K562 (cell line): Measurements from ENCODE around the gene GYG2. TPM values are rescaled to one million over a fixed set of nuclear protein-coding genes. Genes with fewer than 3 reads are reported as not detected.

Experiments used
- ATAC-seq: fragments of 200-7000 bp; cut with Tn5 transposase; 3 replicates; pipeline ENCODE4 v1.9.1; 2020; ENCODE audit warnings: moderate library complexity
- BruUV-seq: library from RNA; stranded (reverse); fragments of 400-500 nt; replicated peaks from 2 replicates; lab custom pipeline; 2021; lab: Mats Ljungman, UMichigan
- CTCF ChIA-PET: fragments of 300-600 bp; formaldehyde crosslinking; extraction: SDS; loops from one replicate; lab custom pipeline; 2021; ENCODE audit warnings: low intra/inter-chr PET ratio; lab: Yijun Ruan, JAX
- POLR2A ChIA-PET: fragments of 300-600, 350-650 bp; sonication (Branson Sonifier 250); formaldehyde crosslinking; extraction: SDS; loops from one replicate; lab custom pipeline; 2021; ENCODE audit warnings: antibody characterized with exemption, inconsistent platforms; lab: Yijun Ruan, JAX
- DNase-seq, 4 experiments: peaks; one replicate each; pipeline versions ENCODE4 v3.0.0 to v3.0.0-alpha.2; 2011 to 2018; ENCODE audit warnings: low spot score in 3 of 4, mixed read lengths in 3 of 4; ENCODE audit errors: extremely low read depth in 1 of 4
- FAIRE-seq: peaks from 2 replicates; lab custom pipeline; 2011; peaks lifted over from hg19 to GRCh38; lab: Jason Lieb, UNC
- H2AFZ ChIP-seq: 2 replicates; pipeline ENCODE4 v1.6.0; 2011; ENCODE audit warnings: low read depth, low read length, control low read depth, inconsistent platforms
- H3K27ac ChIP-seq: fragments of 200-600 bp; 3 replicates; pipeline ENCODE4 v1.8.0; 2011; ENCODE audit warnings: low read depth, mild to moderate bottlenecking, control low read depth, inconsistent platforms, low read length, moderate library complexity, mixed read lengths; ENCODE audit errors: extremely low read depth
- H3K27me3 ChIP-seq, 2 experiments: fragments of 300-600 bp in 1 of 2; 2 replicates in 1 of 2; 3 replicates in 1 of 2; pipeline versions ENCODE4 v1.6.0 to v1.8.0; 2011; ENCODE audit warnings: inconsistent platforms in 2 of 2, low read length in 2 of 2, mild to moderate bottlenecking in 1 of 2, mixed read lengths in 1 of 2, moderate library complexity in 1 of 2; ENCODE audit not compliant: control insufficient read depth in 2 of 2, insufficient read depth in 2 of 2
- H3K36me3 ChIP-seq: fragments of 300-600 bp; 3 replicates; pipeline ENCODE4 v1.8.0; 2011; ENCODE audit warnings: mild to moderate bottlenecking, low read length, inconsistent platforms; ENCODE audit not compliant: control insufficient read depth, insufficient read depth
- H3K4me1 ChIP-seq, 2 experiments: fragments of 200-600 bp in 1 of 2; replicated peaks in 1 of 2; 2 replicates in 1 of 2; 3 replicates in 1 of 2; pipeline versions ENCODE4 v1.5.1 to v1.8.0; 2011; ENCODE audit warnings: inconsistent platforms in 2 of 2, low read length in 2 of 2, mild to moderate bottlenecking in 1 of 2, mixed read lengths in 1 of 2, moderate library complexity in 1 of 2; ENCODE audit not compliant: control insufficient read depth in 2 of 2, insufficient read depth in 2 of 2
- H3K4me2 ChIP-seq: 2 replicates; pipeline ENCODE4 v1.6.1; 2011; ENCODE audit warnings: low read length, control low read depth, inconsistent platforms, mixed read lengths; ENCODE audit not compliant: insufficient read depth
- H3K4me3 ChIP-seq: fragments of 200-600 bp; sonication (generic), shearing (Covaris generic); 2 replicates; pipeline ENCODE4 v1.5.1; 2016; ENCODE audit warnings: control low read depth, inconsistent platforms
- H3K79me2 ChIP-seq: fragments of 200-600 bp; 3 replicates; pipeline ENCODE4 v1.8.0; 2011; ENCODE audit warnings: low read length, inconsistent platforms; ENCODE audit not compliant: control insufficient read depth, insufficient read depth
- H3K9ac ChIP-seq, 2 experiments: 2 replicates each; pipeline versions ENCODE4 v1.6.0 to v1.6.1; 2011; ENCODE audit warnings: low read depth in 2 of 2, low read length in 2 of 2, control low read depth in 1 of 2, inconsistent platforms in 1 of 2, mild to moderate bottlenecking in 1 of 2, mixed read lengths in 1 of 2; ENCODE audit not compliant: insufficient read depth in 1 of 2
- H3K9me1 ChIP-seq: one replicate; pipeline ENCODE4 v1.6.0; 2011; ENCODE audit warnings: inconsistent platforms, mild to moderate bottlenecking, low read length, moderate library complexity; ENCODE audit not compliant: control insufficient read depth, insufficient read depth
- H3K9me3 ChIP-seq: replicated peaks from 2 replicates; pipeline ENCODE4 v1.5.1; 2011; ENCODE audit warnings: low read depth, low read length, inconsistent platforms; ENCODE audit not compliant: control insufficient read depth, insufficient read depth
- H4K20me1 ChIP-seq: replicated peaks from 2 replicates; pipeline ENCODE4 v1.6.1; 2011; ENCODE audit warnings: low read length, inconsistent platforms, mixed read lengths; ENCODE audit not compliant: control insufficient read depth, insufficient read depth
- C11orf30 ChIP-seq: fragments of 450-650 bp; IDR thresholded peaks from 2 replicates; pipeline ENCODE4 v1.6.1; 2016; ENCODE audit warnings: low read depth, mild to moderate bottlenecking
- ILF3 ChIP-seq: fragments of 450-650 bp; IDR thresholded peaks from 2 replicates; pipeline ENCODE4 v1.6.1; 2018; ENCODE audit warnings: antibody characterized with exemption, mild to moderate bottlenecking, moderate library complexity, borderline replicate concordance
- KDM1A ChIP-seq, 2 experiments: fragments of 450-650 bp; IDR thresholded peaks; 2 replicates each; pipeline ENCODE4 v1.6.1; 2016; ENCODE audit warnings: mild to moderate bottlenecking in 2 of 2
- PML ChIP-seq: IDR thresholded peaks from 2 replicates; pipeline ENCODE4 v1.6.1; 2012; ENCODE audit warnings: low read length, inconsistent platforms
- PTRF ChIP-seq: fragments of 450-650 bp; IDR thresholded peaks from 2 replicates; pipeline ENCODE4 v1.6.1; 2016; ENCODE audit warnings: mild to moderate bottlenecking, missing genetic modification characterization, missing compliant biosample characterization
- RNF2 ChIP-seq: sonication (generic); IDR thresholded peaks from 2 replicates; pipeline ENCODE4 v1.6.1; 2016
- SAFB2 ChIP-seq: fragments of 200-400 bp; formaldehyde crosslinking; IDR thresholded peaks from 2 replicates; pipeline ENCODE4 v1.6.1; 2018; ENCODE audit warnings: borderline replicate concordance, low read length, low read depth, moderate library complexity; ENCODE audit not compliant: severe bottlenecking
- SLC30A9 ChIP-seq: fragments of 250-450 bp; sonication (Bioruptor Pico); IDR thresholded peaks from 2 replicates; pipeline ENCODE4 v1.8.0; 2022; ENCODE audit warnings: mild to moderate bottlenecking, moderate library complexity
- SP1 ChIP-seq: sonication (generic); formaldehyde crosslinking; IDR thresholded peaks from 2 replicates; pipeline ENCODE4 v1.8.1; 2022; ENCODE audit warnings: mild to moderate bottlenecking, missing genetic modification reagents
- TAF1 ChIP-seq: IDR thresholded peaks from 2 replicates; pipeline ENCODE4 v1.6.1; 2011; ENCODE audit warnings: mild to moderate bottlenecking, low read length, moderate library complexity; ENCODE audit not compliant: insufficient read depth, control insufficient read depth, severe bottlenecking; ENCODE audit errors: extremely low read depth
- TEAD2 ChIP-seq: fragments of 450-650 bp; IDR thresholded peaks from 2 replicates; pipeline ENCODE4 v1.6.1; 2016; ENCODE audit warnings: missing genetic modification characterization, control low read depth, missing compliant biosample characterization
- WHSC1 ChIP-seq: IDR thresholded peaks from one replicate; pipeline ENCODE4 v1.6.1; 2012; ENCODE audit warnings: low read length, control low read depth, inconsistent platforms
- ZNF41 ChIP-seq: fragments of 250-450 bp; sonication (Bioruptor Pico); conservative IDR thresholded peaks from 2 replicates; pipeline ENCODE4 v1.4.0; 2020; ENCODE audit warnings: mild to moderate bottlenecking
- ZNF551 ChIP-seq: fragments of 250-450 bp; sonication (Bioruptor Pico); IDR thresholded peaks from 2 replicates; pipeline ENCODE4 v1.5.0; 2021; ENCODE audit warnings: mild to moderate bottlenecking, moderate library complexity
- ZNF589 ChIP-seq: fragments of 200-800 bp; sonication (Bioruptor generic); IDR thresholded peaks from 2 replicates; pipeline ENCODE4 v1.6.1; 2016; ENCODE audit warnings: low read depth, missing genetic modification characterization, missing compliant biosample characterization
- WGBS: fragments of 100-300 bp; shearing (Covaris generic); methylation state at CpG from one replicate; pipeline ENCODE4 v1.1.6; 2016; ENCODE audit warnings: low coverage, mixed read lengths; ENCODE audit not compliant: insufficient coverage; ENCODE audit errors: missing lambda C conversion rate; 5-methylcytosine and 5-hydroxymethylcytosine counted together
- in situ Hi-C: fragments of 300-500 bp; cut with MboI; formaldehyde crosslinking; loops from 4 replicates; pipeline ENCODE4 v1.15.0; 2018; ENCODE audit warnings: inconsistent platforms, mixed read lengths
- intact Hi-C: fragments of 100-400 bp; cut with micrococcal nuclease; formaldehyde crosslinking; loops from 2 replicates; pipeline ENCODE4 v1.14.2; 2022
- polyA plus RNA-seq, 8 experiments: library from polyadenylated mRNA; depleted of rRNA in 4 of 8; stranded (reverse) in 5 of 8; unstranded in 3 of 8; fragments of >200 nt; fragmentation: Nextera tagmentation in 2 of 8; fragmentation: Illumina TruSeq in 1 of 8; extraction: Ambion mirVana in 2 of 8; extraction: Trizol in 1 of 8; gene quantifications; 2 replicates each; pipeline versions ENCODE4 v1.2.1 to v1.2.3, GENCODE V29; 2011 to 2014; ENCODE audit warnings: inconsistent platforms in 1 of 8, missing spikeins in 1 of 8
- total RNA-seq, 7 experiments: library from RNA; depleted of rRNA in 6 of 7; stranded (reverse); fragments of >200 nt in 6 of 7; fragmentation: Illumina TruSeq in 2 of 7; extraction: Trizol in 2 of 7; gene quantifications; 2 replicates each; pipeline versions ENCODE4 v1.2.1 to v1.2.3, GENCODE V29; 2011 to 2021; ENCODE audit warnings: low replicate concordance in 1 of 7
- TF ChIP-seq, protein P1 (sequence below): fragments of 450-650 bp; formaldehyde crosslinking; IDR thresholded peaks from 2 replicates; pipeline ENCODE4 v1.4.0; 2022; ENCODE audit warnings: missing genetic modification characterization
- TF ChIP-seq, protein P2 (sequence below), 3 experiments: fragments of 200-800 bp in 1 of 3; sonication (Bioruptor generic) in 1 of 3; sonication (generic) in 1 of 3; formaldehyde crosslinking in 1 of 3; IDR thresholded peaks; 2 replicates each; pipeline versions ENCODE4 v1.6.1 to v1.8.0; 2016 to 2022; ENCODE audit warnings: mild to moderate bottlenecking in 2 of 3, missing compliant biosample characterization in 2 of 3, missing genetic modification characterization in 2 of 3, missing genetic modification reagents in 1 of 3
- TF ChIP-seq, protein P3 (sequence below): fragments of 450-650 bp; formaldehyde crosslinking; conservative IDR thresholded peaks from 2 replicates; pipeline ENCODE4 v1.4.0; 2022; ENCODE audit warnings: mild to moderate bottlenecking, missing genetic modification characterization
- TF ChIP-seq, protein P4 (sequence below): fragments of 250-450 bp; sonication (Bioruptor Pico); IDR thresholded peaks from 2 replicates; pipeline ENCODE4 v1.8.0; 2022; ENCODE audit warnings: moderate library complexity, mild to moderate bottlenecking, inconsistent platforms

Gene GYG2
- total and polyA plus RNA-seq, 9 of the 15 experiments (the other 6 are each of a cell fraction or from before 2014, with no cell fraction given), result 0.24 to 4.4 (median 2.9) TPM

DNA sequence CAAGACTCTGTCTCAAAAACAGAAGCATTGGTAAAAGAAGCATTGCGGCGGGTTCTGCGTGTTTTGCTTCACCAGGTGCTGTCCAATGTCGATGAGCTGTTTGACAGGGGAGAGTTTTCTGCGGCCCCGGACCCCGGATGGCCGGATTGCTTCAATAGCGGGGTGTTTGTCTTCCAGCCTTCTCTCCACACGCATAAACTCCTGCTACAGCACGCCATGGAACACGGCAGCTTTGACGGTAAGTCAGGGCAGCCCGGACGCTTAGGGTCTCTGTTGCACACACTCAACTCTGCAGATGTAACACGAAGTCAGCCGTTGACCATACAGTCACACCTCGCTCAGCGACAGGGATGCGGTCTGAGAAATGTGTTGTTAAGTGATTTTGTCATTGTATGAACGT lies 26.2 kb downstream of the GYG2 start:
- in situ Hi-C loops (no loop called here), intact Hi-C loops (no loop called here)
- H3K9me3 ChIP-seq, result no peaks in the 10 kb centered on the region
- WGBS, result 65% methylated on average over 21 of the region's 21 CpGs
- H4K20me1 ChIP-seq, result no peaks in the 10 kb centered on the region
- no TSS peak for BruUV-seq
- no peak for ATAC-seq
- H3K4me2 ChIP-seq, result no peak overlapping the region
- no peaks in the 10 kb centered on the region for H3K9me1 ChIP-seq
- no peak overlapping the region for H2AFZ ChIP-seq
- no peaks in the 10 kb centered on the region; a peak in 1 of 5 replicates for H3K4me1 ChIP-seq
- no peaks in the 10 kb centered on the region for H3K79me2 ChIP-seq
- POLR2A ChIA-PET, result no interaction called here
- H3K9ac ChIP-seq, result no peak overlapping the region
- no peaks in the 10 kb centered on the region for H3K36me3 ChIP-seq
- CTCF ChIA-PET, result no interaction called here
- no peak overlapping the region for H3K27ac ChIP-seq
- FAIRE-seq, result no peak
- H3K4me3 ChIP-seq, result no peak overlapping the region
- DNase-seq, result no peak
- H3K27me3 ChIP-seq, result no peaks in the 10 kb centered on the region
- TF ChIP-seq PML (no peak), ZNF551 (CRISPR knock-in tag) (no peak), ILF3 (no peak), PTRF (tag) (no peak), SP1 (CRISPR knock-in tag) (no peak), KDM1A (IDR thresholded peaks at IDR 0.05) (no peak), SAFB2 (no peak), TEAD2 (tag) (no peak), WHSC1 (no peak), ZNF589 (CRISPR knock-in tag) (no peak), TAF1 (no peak), RNF2 (no peak), C11orf30 (no peak), SLC30A9 (CRISPR knock-in tag) (no peak), ZNF41 (CRISPR knock-in tag) (no peak)
- TF ChIP-seq, protein P1, sequence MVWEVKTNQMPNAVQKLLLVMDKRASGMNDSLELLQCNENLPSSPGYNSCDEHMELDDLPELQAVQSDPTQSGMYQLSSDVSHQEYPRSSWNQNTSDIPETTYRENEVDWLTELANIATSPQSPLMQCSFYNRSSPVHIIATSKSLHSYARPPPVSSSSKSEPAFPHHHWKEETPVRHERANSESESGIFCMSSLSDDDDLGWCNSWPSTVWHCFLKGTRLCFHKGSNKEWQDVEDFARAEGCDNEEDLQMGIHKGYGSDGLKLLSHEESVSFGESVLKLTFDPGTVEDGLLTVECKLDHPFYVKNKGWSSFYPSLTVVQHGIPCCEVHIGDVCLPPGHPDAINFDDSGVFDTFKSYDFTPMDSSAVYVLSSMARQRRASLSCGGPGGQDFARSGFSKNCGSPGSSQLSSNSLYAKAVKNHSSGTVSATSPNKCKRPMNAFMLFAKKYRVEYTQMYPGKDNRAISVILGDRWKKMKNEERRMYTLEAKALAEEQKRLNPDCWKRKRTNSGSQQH (CRISPR knock-in tag), result no peak
- TF ChIP-seq, protein P2, sequence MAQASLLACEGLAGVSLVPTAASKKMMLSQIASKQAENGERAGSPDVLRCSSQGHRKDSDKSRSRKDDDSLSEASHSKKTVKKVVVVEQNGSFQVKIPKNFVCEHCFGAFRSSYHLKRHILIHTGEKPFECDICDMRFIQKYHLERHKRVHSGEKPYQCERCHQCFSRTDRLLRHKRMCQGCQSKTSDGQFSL (CRISPR knock-in tag; IDR thresholded peaks at IDR 0.05), result no peak
- TF ChIP-seq, protein P2 (tag; IDR thresholded peaks at IDR 0.05), result no peak
- TF ChIP-seq, protein P3, sequence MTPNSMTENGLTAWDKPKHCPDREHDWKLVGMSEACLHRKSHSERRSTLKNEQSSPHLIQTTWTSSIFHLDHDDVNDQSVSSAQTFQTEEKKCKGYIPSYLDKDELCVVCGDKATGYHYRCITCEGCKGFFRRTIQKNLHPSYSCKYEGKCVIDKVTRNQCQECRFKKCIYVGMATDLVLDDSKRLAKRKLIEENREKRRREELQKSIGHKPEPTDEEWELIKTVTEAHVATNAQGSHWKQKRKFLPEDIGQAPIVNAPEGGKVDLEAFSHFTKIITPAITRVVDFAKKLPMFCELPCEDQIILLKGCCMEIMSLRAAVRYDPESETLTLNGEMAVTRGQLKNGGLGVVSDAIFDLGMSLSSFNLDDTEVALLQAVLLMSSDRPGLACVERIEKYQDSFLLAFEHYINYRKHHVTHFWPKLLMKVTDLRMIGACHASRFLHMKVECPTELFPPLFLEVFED (CRISPR knock-in tag), result no peak
- TF ChIP-seq, protein P4, sequence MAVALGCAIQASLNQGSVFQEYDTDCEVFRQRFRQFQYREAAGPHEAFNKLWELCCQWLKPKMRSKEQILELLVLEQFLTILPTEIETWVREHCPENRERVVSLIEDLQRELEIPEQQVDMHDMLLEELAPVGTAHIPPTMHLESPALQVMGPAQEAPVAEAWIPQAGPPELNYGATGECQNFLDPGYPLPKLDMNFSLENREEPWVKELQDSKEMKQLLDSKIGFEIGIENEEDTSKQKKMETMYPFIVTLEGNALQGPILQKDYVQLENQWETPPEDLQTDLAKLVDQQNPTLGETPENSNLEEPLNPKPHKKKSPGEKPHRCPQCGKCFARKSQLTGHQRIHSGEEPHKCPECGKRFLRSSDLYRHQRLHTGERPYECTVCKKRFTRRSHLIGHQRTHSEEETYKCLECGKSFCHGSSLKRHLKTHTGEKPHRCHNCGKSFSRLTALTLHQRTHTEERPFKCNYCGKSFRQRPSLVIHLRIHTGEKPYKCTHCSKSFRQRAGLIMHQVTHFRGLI (CRISPR knock-in tag), result no peak
